GM18498 (cell line): ENCODE data around the gene CBX7.
A peak's percentile ranks its signal among the peaks of the same experiment; 100 is the strongest.

Source experiments
- ATAC-seq: cut with Tn5 transposase; IDR thresholded peaks from one replicate; pipeline ENCODE4 v1.9.1; 2021; ENCODE audit warnings: mild to moderate bottlenecking, moderate library complexity; ENCODE audit not compliant: unreplicated experiment

CBX7 gene

GRCh38 chr22:39148026-39148726, 4.3 kb downstream of the CBX7 start:
- no peak for ATAC-seq

- no peak for ATAC-seq
These were observed 5.0 kb downstream of the CBX7 start for GRCh38 chr22:39147335-39148025.

GRCh38 chr22:39146256-39147101, 6.0 kb downstream of the CBX7 start:
- ATAC-seq, result no peak

- peak; percentile 38 for ATAC-seq
These were observed 8.2 kb downstream of the CBX7 start for GRCh38 chr22:39144101-39144767.

GRCh38 chr22:39142088-39142680, 10.3 kb downstream of the CBX7 start:
- no peak for ATAC-seq

GRCh38 chr22:39139933-39140332, 12.5 kb downstream of the CBX7 start:
- ATAC-seq, result no peak

GRCh38 chr22:39138357-39138997, 14.0 kb downstream of the CBX7 start:
- ATAC-seq, result no peak

GRCh38 chr22:39136317-39136716, 16.2 kb downstream of the CBX7 start:
- no peak for ATAC-seq

- ATAC-seq, result no peak
These were observed 17.2 kb downstream of the CBX7 start for GRCh38 chr22:39135092-39135896.

- no peak for ATAC-seq
These were observed 18.0 kb downstream of the CBX7 start for GRCh38 chr22:39134366-39135091.

- ATAC-seq, result no peak
These were observed 18.6 kb downstream of the CBX7 start for GRCh38 chr22:39133871-39134270.

GRCh38 chr22:39132871-39133524, 19.5 kb downstream of the CBX7 start:
- no peak for ATAC-seq

- no peak for ATAC-seq
These were observed 20.2 kb downstream of the CBX7 start for GRCh38 chr22:39132281-39132680.

GRCh38 chr22:39130892-39131855, 21.3 kb downstream of the CBX7 start:
- ATAC-seq, result no peak

- no peak for ATAC-seq
These were observed 22.3 kb downstream of the CBX7 start for GRCh38 chr22:39130152-39130704.

- ATAC-seq, result no peak
These were observed 22.7 kb downstream of the CBX7 start for GRCh38 chr22:39129746-39130145.

- no peak for ATAC-seq
These were observed 23.4 kb downstream of the CBX7 start for GRCh38 chr22:39129081-39129480.
